ENCODE data around the gene PTGIS. TPM values are rescaled to one million over a fixed set of nuclear protein-coding genes. Genes with fewer than 3 reads are reported as not detected.

PTGIS gene
- total RNA-seq, 1 experiment from 2014 or later = 20.0 TPM

GRCh38 chr20:49602345-49603208, 34.6 kb upstream of the PTGIS start:
- Histone ChIP-seq H3K14ac (ENCODE audit: insufficient read depth, low read length) (no peak overlapping the region), H3K4me1 (ENCODE audit: insufficient read depth, low read length) (no peaks in the 10 kb centered on the region), H4K20me1 (ENCODE audit: control insufficient read depth, insufficient read depth, insufficient read length) (no peaks in the 10 kb centered on the region), H3K4me2 (ENCODE audit: insufficient read depth, insufficient read length, low read length) (no peak overlapping the region), H3K18ac (ENCODE audit: insufficient read length, low read depth, low read length) (no peak overlapping the region), H3K79me1 (ENCODE audit: insufficient read depth, low read depth, low read length, poor library complexity, severe bottlenecking) (no peaks in the 10 kb centered on the region), H3T11ph (ENCODE audit: low read length) (no peak overlapping the region), H3K56ac (ENCODE audit: insufficient read length, low read depth, low read length) (no peak overlapping the region), H3K9ac (ENCODE audit: extremely low read depth, insufficient read length, low read length) (no peak overlapping the region), H4K5ac (ENCODE audit: insufficient read length, low read depth, low read length) (no peak overlapping the region), H2AFZ (ENCODE audit: low read length) (no peak overlapping the region), H3K4ac (ENCODE audit: low read depth, low read length) (no peak overlapping the region), H2BK20ac (ENCODE audit: low read depth, low read length, poor library complexity, severe bottlenecking) (no peak overlapping the region), H3K23me2 (ENCODE audit: insufficient read length, low read depth, low read length, poor library complexity, severe bottlenecking) (no peaks in the 10 kb centered on the region), H2BK5ac (ENCODE audit: insufficient read length, low read length) (no peak overlapping the region), H3K27me3 (ENCODE audit: insufficient read depth, low read length) (no peaks in the 10 kb centered on the region), H2BK120ac (ENCODE audit: low read depth, low read length, poor library complexity, severe bottlenecking) (no peak overlapping the region), H2BK15ac (ENCODE audit: low read depth, low read length) (no peak overlapping the region; the same call in 1 of the 2 replicates), H3K27ac (ENCODE audit: insufficient read length, low read depth, low read length) (no peak overlapping the region), H3K9me3 (ENCODE audit: control insufficient read depth, low read depth, low read length) (no peaks in the 10 kb centered on the region), H3K79me2 (ENCODE audit: insufficient read depth, low read length) (no peaks in the 10 kb centered on the region), H4K91ac (ENCODE audit: insufficient read length, low read depth, low read length) (no peak overlapping the region), H3K23ac (ENCODE audit: insufficient read length, low read depth, low read length) (no peak overlapping the region), H2AK5ac (ENCODE audit: insufficient read length, low read length) (no peak overlapping the region), H2BK12ac (ENCODE audit: insufficient read length, low read depth, low read length) (no peak overlapping the region), H4K8ac (replicated peaks; ENCODE audit: insufficient read length, low read depth, low read length) (no peak overlapping the region)
- H3K36me3 Mint-ChIP-seq (ENCODE audit: insufficient read depth in 1 of 3, low read depth in 3 of 3) = no peaks in the 10 kb centered on the region
- 0 out of 4 replicates have a peak, but pooled peaks cover 0 to 2% of the 10 kb centered on the region in 2 experiments for H3K4me1 Mint-ChIP-seq
- no peaks in the 10 kb centered on the region; the same call in 1 of the 2 replicates for H3K27me3 Mint-ChIP-seq (ENCODE audit: low read depth)
- TF ChIP-seq CTCF (conservative IDR thresholded peaks at IDR 0.05) = no peak
- H3K4me3 Mint-ChIP-seq = no peak overlapping the region
- no peak overlapping the region for H3K27ac Mint-ChIP-seq
- no CpG with 5 or more reads among the region's 9 CpGs for WGBS (ENCODE audit: extremely low coverage, insufficient read length, low lambda C conversion rate)
- 0 out of 5 replicates have a peak, but pooled peaks cover 0 to 2% of the 10 kb centered on the region in 2 experiments for H3K9me3 Mint-ChIP-seq
- no peak for DNase-seq

Data from H9 (cell line).